HCT116 (cell line): ENCODE data around the gene RAI1. TPM values are rescaled to one million over a fixed set of nuclear protein-coding genes. Genes with fewer than 3 reads are reported as not detected.

ENCODE experiments used
- ATAC-seq: fragments of 200-7000 bp; cut with Tn5 transposase; 2 replicates; pipeline ENCODE4 v1.9.1; 2020; ENCODE audit warnings: mild to moderate bottlenecking, moderate library complexity
- BruUV-seq: library from RNA; stranded (reverse); fragments of 400-500 nt; replicated peaks from 2 replicates; lab custom pipeline; 2021; lab: Mats Ljungman, UMichigan
- CTCF ChIA-PET: fragments of 300-600 bp; sonication (Branson Sonifier 250); formaldehyde crosslinking; loops from one replicate; lab custom pipeline; 2021; ENCODE audit warnings: antibody characterized with exemption; lab: Charles Lee
- POLR2A ChIA-PET: fragments of 300-600, 350-600 bp; sonication (Branson Sonifier 250); formaldehyde crosslinking; loops from one replicate; lab custom pipeline; 2021; ENCODE audit warnings: antibody characterized with exemption; lab: Charles Lee
- RAD21 ChIA-PET, 2 experiments: fragments of 300-600 bp; sonication (Branson Sonifier 250); formaldehyde crosslinking; loops; one replicate each; lab custom pipeline; 2023; ENCODE audit warnings: low total read pairs in 2 of 2; ENCODE audit not compliant: uncharacterized antibody in 2 of 2, unreplicated experiment in 2 of 2, low non-redundant PET in 1 of 2; lab: Charles Lee
- DNase-seq: peaks from one replicate; pipeline ENCODE4 v3.0.0-alpha.2; 2010; ENCODE audit warnings: low read depth, low spot score
- H2AFZ ChIP-seq: fragments of 200-600 bp; shearing (Covaris generic), sonication (generic); 2 replicates; pipeline ENCODE4 v1.6.1; 2017; ENCODE audit warnings: low read depth, mixed run types, mixed read lengths, antibody characterized with exemption, low read length; ENCODE audit not compliant: poor library complexity, severe bottlenecking
- H3K27ac ChIP-seq: 2 replicates; pipeline ENCODE4 v1.5.1; 2012; ENCODE audit warnings: low read depth, low read length
- H3K27me3 ChIP-seq: fragments of 200-600 bp; sonication (generic); 2 replicates; pipeline ENCODE4 v1.6.1; 2016; ENCODE audit warnings: mixed run types, low read length, mixed read lengths; ENCODE audit not compliant: insufficient read depth
- H3K36me3 ChIP-seq, 2 experiments: fragments of 200-500 bp in 1 of 2; fragments of 200-600 bp in 1 of 2; sonication (Bioruptor generic) in 1 of 2; sonication (generic) in 1 of 2; 2 replicates each; pipeline versions ENCODE4 v1.5.1 to v1.6.1; 2014 to 2016; ENCODE audit warnings: low read length in 2 of 2, inconsistent platforms in 1 of 2, mixed read lengths in 1 of 2, mixed run types in 1 of 2; ENCODE audit not compliant: insufficient read depth in 2 of 2, control insufficient read depth in 1 of 2
- H3K4me1 ChIP-seq, 2 experiments: fragments of 200-600 bp in 1 of 2; sonication (generic) in 1 of 2; 2 replicates each; pipeline versions ENCODE4 v1.5.1 to v1.6.1; 2012 to 2017; ENCODE audit warnings: low read length in 2 of 2, inconsistent platforms in 1 of 2, mild to moderate bottlenecking in 1 of 2, mixed read lengths in 1 of 2, mixed run types in 1 of 2, moderate library complexity in 1 of 2; ENCODE audit not compliant: insufficient read depth in 2 of 2, control insufficient read depth in 1 of 2
- H3K4me2 ChIP-seq: fragments of 200-600 bp; sonication (generic); 2 replicates; pipeline ENCODE4 v1.6.1; 2017; ENCODE audit warnings: mixed run types, low read length, mixed read lengths
- H3K4me3 ChIP-seq, 2 experiments: fragments of 200-600 bp in 1 of 2; sonication (generic) in 1 of 2; replicated peaks in 1 of 2; 2 replicates each; pipeline ENCODE4 v1.5.1; 2011 to 2016; ENCODE audit warnings: low read length in 2 of 2, control low read depth in 1 of 2, low read depth in 1 of 2, mild to moderate bottlenecking in 1 of 2, mixed read lengths in 1 of 2, mixed run types in 1 of 2
- H3K79me2 ChIP-seq: fragments of 200-600 bp; sonication (generic); 2 replicates; pipeline ENCODE4 v1.6.1; 2017; ENCODE audit warnings: mild to moderate bottlenecking, mixed run types, low read length, moderate library complexity, mixed read lengths; ENCODE audit not compliant: insufficient read depth
- H3K9ac ChIP-seq: fragments of 200-600 bp; sonication (generic); 2 replicates; pipeline ENCODE4 v1.6.1; 2016; ENCODE audit warnings: low read length, mixed read lengths
- H3K9me2 ChIP-seq: fragments of 200-600 bp; sonication (generic), shearing (Covaris generic); 2 replicates; pipeline ENCODE4 v1.6.1; 2017; ENCODE audit warnings: mixed run types, mild to moderate bottlenecking, moderate library complexity; ENCODE audit not compliant: insufficient read depth
- H3K9me3 ChIP-seq, 2 experiments: fragments of 200-500 bp in 1 of 2; fragments of 200-600 bp in 1 of 2; sonication (Bioruptor generic) in 1 of 2; sonication (generic) in 1 of 2; 2 replicates each; pipeline ENCODE4 v1.6.1; 2014 to 2017; ENCODE audit warnings: low read length in 2 of 2, mixed read lengths in 2 of 2, inconsistent platforms in 1 of 2, low read depth in 1 of 2, mild to moderate bottlenecking in 1 of 2, mixed run types in 1 of 2, moderate library complexity in 1 of 2; ENCODE audit not compliant: control insufficient read depth in 1 of 2, insufficient read depth in 1 of 2
- H4K20me1 ChIP-seq: fragments of 200-600 bp; sonication (generic), shearing (Covaris generic); 2 replicates; pipeline ENCODE4 v1.6.1; 2017; ENCODE audit warnings: mixed run types, mild to moderate bottlenecking, moderate library complexity; ENCODE audit not compliant: insufficient read depth
- EZH2 ChIP-seq: fragments of 200-600 bp; sonication (generic); IDR thresholded peaks from 2 replicates; pipeline ENCODE4 v1.6.1; 2017; ENCODE audit warnings: antibody characterized with exemption, mixed run types
- FOSL1 ChIP-seq: IDR thresholded peaks from 2 replicates; pipeline ENCODE4 v1.6.1; 2012; ENCODE audit warnings: low read depth
- JUND ChIP-seq: IDR thresholded peaks from 2 replicates; pipeline ENCODE4 v1.6.1; 2012
- MAX ChIP-seq: IDR thresholded peaks from 2 replicates; pipeline ENCODE4 v1.6.1; 2012
- SP1 ChIP-seq: IDR thresholded peaks from 2 replicates; pipeline ENCODE4 v1.6.1; 2012; ENCODE audit warnings: low read depth
- TCF7L2 ChIP-seq: IDR thresholded peaks from 2 replicates; pipeline ENCODE4 v1.7.0; 2011; ENCODE audit warnings: borderline replicate concordance, inconsistent platforms; ENCODE audit not compliant: insufficient read depth, insufficient read length; ENCODE audit errors: extremely low read depth
- ZBTB33 ChIP-seq: IDR thresholded peaks from 2 replicates; pipeline ENCODE4 v1.6.1; 2011; ENCODE audit warnings: mild to moderate bottlenecking, low read length, moderate library complexity; ENCODE audit not compliant: insufficient replicate concordance; ENCODE audit errors: extremely low read depth
- ZFX ChIP-seq: fragments of 450-650 bp; IDR thresholded peaks from 2 replicates; pipeline ENCODE4 v1.6.1; 2017
- ZNF274 ChIP-seq: fragments of 200-500 bp; sonication (Bioruptor generic); IDR thresholded peaks from 2 replicates; pipeline ENCODE4 v1.6.1; 2014; ENCODE audit warnings: mild to moderate bottlenecking, low read depth, low read length, inconsistent platforms
- intact Hi-C: fragments of 100-400 bp; cut with micrococcal nuclease; formaldehyde crosslinking; loops from 2 replicates; pipeline ENCODE4 v1.10.0; 2022
- total RNA-seq: library from RNA; stranded (reverse); gene quantifications from one replicate; pipeline ENCODE4 v1.2.1, GENCODE V29; 2021; ENCODE audit not compliant: unreplicated experiment

The RAI1 gene
- total RNA-seq, 1 experiment from 2014 or later = 38.5 TPM

- no peak overlapping the region for H3K9ac ChIP-seq
- CTCF ChIA-PET = no interaction called here
- no peak overlapping the region for H2AFZ ChIP-seq
- ATAC-seq = no peak
- TF ChIP-seq SP1 (no peak), EZH2 (no peak), ZFX (no peak), FOSL1 (no peak), ZNF274 (no peak), JUND (no peak), ZBTB33 (no peak), TCF7L2 (no peak), MAX (no peak)
- POLR2A ChIA-PET = no interaction called here
- no peak overlapping the region for H3K27ac ChIP-seq
- peaks cover 83% of the 10 kb centered on the region for H3K79me2 ChIP-seq
- H3K4me1 ChIP-seq = peaks cover 25 to 48% of the 10 kb centered on the region in 2 experiments
- no peaks in the 10 kb centered on the region; the same call in 1 of the 2 replicates for H4K20me1 ChIP-seq
- no peak for DNase-seq
- no peaks in the 10 kb centered on the region for H3K9me3 ChIP-seq
- H3K9me2 ChIP-seq = no peaks in the 10 kb centered on the region
- H3K4me2 ChIP-seq = no peak overlapping the region
- intact Hi-C loops = no loop called here
- no TSS peak for BruUV-seq
- no peaks in the 10 kb centered on the region for H3K27me3 ChIP-seq
- no peak overlapping the region for H3K4me3 ChIP-seq
- RAD21 ChIA-PET = no interaction called here
- H3K36me3 ChIP-seq = no peaks in the 10 kb centered on the region; a peak in 1 of 4 replicates
Measured at GRCh38 chr17:17732892-17733670, 51.8 kb downstream of the RAI1 start.
